KMS-11 (cell line): Measurements from ENCODE around the gene USP35.

ENCODE experiments used
- H2AFZ ChIP-seq: fragments of 200-600 bp; sonication (generic); 2 replicates; pipeline ENCODE4 v1.6.1; 2016; ENCODE audit warnings: antibody characterized with exemption, mixed run types, low read depth
- H3K27ac ChIP-seq: fragments of 200-600 bp; sonication (generic); 2 replicates; pipeline ENCODE4 v1.6.1; 2016; ENCODE audit warnings: mild to moderate bottlenecking, mixed run types
- H3K27me3 ChIP-seq: fragments of 200-600 bp; sonication (generic); 2 replicates; pipeline ENCODE4 v1.6.1; 2017; ENCODE audit warnings: mild to moderate bottlenecking, low read depth, mixed run types, moderate library complexity; ENCODE audit not compliant: insufficient read depth
- H3K36me3 ChIP-seq: fragments of 200-600 bp; sonication (generic); 2 replicates; pipeline ENCODE4 v1.6.1; 2017; ENCODE audit warnings: mild to moderate bottlenecking, mixed run types; ENCODE audit not compliant: insufficient read depth
- H3K4me1 ChIP-seq: fragments of 200-600 bp; sonication (generic); 2 replicates; pipeline ENCODE4 v1.6.1; 2016; ENCODE audit warnings: mild to moderate bottlenecking, low read depth, mixed run types; ENCODE audit not compliant: poor library complexity, severe bottlenecking
- H3K4me2 ChIP-seq: fragments of 200-600 bp; sonication (generic); 2 replicates; pipeline ENCODE4 v1.7.0; 2016; ENCODE audit warnings: mild to moderate bottlenecking, mixed run types
- H3K4me3 ChIP-seq: fragments of 200-600 bp; sonication (generic); IDR thresholded peaks from 2 replicates; pipeline ENCODE4 v1.6.1; 2017; ENCODE audit warnings: low read depth, low read length, mixed read lengths; ENCODE audit not compliant: insufficient read depth
- H3K79me2 ChIP-seq: fragments of 200-600 bp; sonication (generic); 2 replicates; pipeline ENCODE4 v1.6.1; 2016; ENCODE audit warnings: low read depth, mixed run types; ENCODE audit not compliant: insufficient read depth
- H3K9ac ChIP-seq: fragments of 200-600 bp; sonication (generic); 2 replicates; pipeline ENCODE4 v1.6.1; 2016; ENCODE audit warnings: mild to moderate bottlenecking, mixed run types
- H4K20me1 ChIP-seq: fragments of 200-600 bp; sonication (generic); 2 replicates; pipeline ENCODE4 v1.6.1; 2016; ENCODE audit warnings: mild to moderate bottlenecking, mixed run types; ENCODE audit not compliant: insufficient read depth
- CTCF ChIP-seq: fragments of 200-600 bp; sonication (generic); conservative IDR thresholded peaks from 2 replicates; pipeline ENCODE4 v1.6.1; 2017; ENCODE audit warnings: low read depth, mild to moderate bottlenecking, antibody characterized with exemption, low read length, moderate library complexity, mixed read lengths

USP35 gene

DNA sequence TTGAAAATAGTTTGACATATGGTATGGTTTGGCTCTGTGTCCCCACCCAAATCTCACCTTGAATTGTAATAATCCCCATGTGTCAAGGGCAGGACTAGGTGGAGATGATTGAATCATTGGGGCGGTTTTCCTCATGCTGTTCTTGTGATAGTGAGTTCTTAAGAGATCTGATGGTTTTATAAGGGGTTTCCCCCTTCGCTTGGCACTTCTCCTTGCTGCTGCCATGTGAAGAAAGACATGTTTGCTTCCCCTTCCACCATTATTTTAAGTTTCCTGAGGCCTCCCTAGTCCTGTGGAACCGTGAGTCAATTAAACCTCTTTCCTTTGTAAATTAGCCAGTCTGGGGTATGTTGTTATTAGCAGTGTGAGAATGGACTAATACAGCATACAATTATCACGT lies 8.0 kb upstream of the USP35 start:
- no peak overlapping the region for H3K27ac ChIP-seq
- no peaks in the 10 kb centered on the region for H3K4me1 ChIP-seq

GRCh38 chr11:78181185-78181584 lies 7.5 kb upstream of the USP35 start:
- Histone ChIP-seq H3K27me3 (no peaks in the 10 kb centered on the region), H3K79me2 (no peaks in the 10 kb centered on the region), H3K4me2 (no peak overlapping the region), H2AFZ (no peak overlapping the region), H3K36me3 (no peaks in the 10 kb centered on the region), H3K9ac (no peak overlapping the region), H3K4me3 (no peak overlapping the region), H3K4me1 (no peaks in the 10 kb centered on the region), H4K20me1 (no peaks in the 10 kb centered on the region), H3K27ac (no peak overlapping the region)
- TF ChIP-seq CTCF, result no peak

More for the DNA sequence above, 8.0 kb upstream of the USP35 start:
- no peaks in the 10 kb centered on the region for H3K79me2 ChIP-seq
- H2AFZ ChIP-seq, result no peak overlapping the region
- no peaks in the 10 kb centered on the region for H3K27me3 ChIP-seq
- TF ChIP-seq CTCF, result no peak
- H3K4me2 ChIP-seq, result no peak overlapping the region
- no peaks in the 10 kb centered on the region for H3K36me3 ChIP-seq
- no peak overlapping the region for H3K4me3 ChIP-seq
- no peaks in the 10 kb centered on the region for H4K20me1 ChIP-seq
- H3K9ac ChIP-seq, result no peak overlapping the region

DNA sequence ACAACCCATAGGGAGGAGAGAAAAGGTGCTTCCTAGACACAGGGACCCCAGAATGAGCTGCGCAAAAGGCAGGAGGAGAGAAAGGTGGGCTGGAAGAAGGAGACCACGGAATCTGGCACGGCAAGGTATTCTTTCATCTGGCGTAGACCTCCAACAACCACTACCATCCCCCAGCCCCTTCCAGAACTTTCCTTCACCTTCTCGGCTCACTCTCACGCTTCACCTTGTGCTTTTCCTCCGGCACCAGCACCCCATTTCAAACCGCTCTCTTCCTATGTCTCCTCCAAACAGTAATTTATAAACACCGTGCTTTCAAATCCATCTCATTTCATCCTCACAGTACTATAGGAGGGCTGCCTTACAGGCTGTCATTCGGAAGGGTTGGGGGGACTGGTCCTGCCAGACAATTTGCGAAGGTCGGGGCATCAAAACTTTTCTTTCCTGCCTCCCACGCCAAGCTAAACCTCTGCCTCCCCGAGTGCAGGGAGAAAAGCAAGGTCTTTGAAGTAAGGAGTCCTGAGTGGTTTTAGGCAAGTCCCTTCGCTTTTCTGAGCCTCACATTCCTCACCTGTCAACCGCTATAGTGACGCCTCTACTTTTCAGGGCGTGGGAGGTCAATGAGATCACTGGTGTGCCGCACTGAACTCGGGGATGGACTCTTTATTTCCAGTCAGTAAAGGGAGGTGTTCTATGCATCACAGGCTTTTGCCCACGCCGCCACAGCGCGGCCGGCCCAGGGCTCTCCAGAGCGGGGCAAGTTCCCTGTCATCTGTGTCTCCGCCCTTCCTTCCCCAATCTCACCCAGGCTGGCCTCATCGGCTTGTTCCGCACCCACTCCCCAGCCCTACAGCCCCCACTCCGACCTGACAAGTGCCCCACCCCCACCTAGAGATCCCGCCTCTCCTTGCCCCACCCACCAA lies 1.1 kb upstream of the USP35 start:
- Histone ChIP-seq H3K27ac (no peak overlapping the region), H2AFZ (peak overlapping the region; percentile 95)

GRCh38 chr11:78189174-78189724 lies 530 bp downstream of the USP35 start:
- H4K20me1 ChIP-seq, result no peaks in the 10 kb centered on the region
- TF ChIP-seq CTCF, result no peak
- no peak overlapping the region for H3K4me3 ChIP-seq
- no peaks in the 10 kb centered on the region for H3K79me2 ChIP-seq
- no peaks in the 10 kb centered on the region for H3K36me3 ChIP-seq
- peak overlapping the region; percentile 95 for H2AFZ ChIP-seq
- H3K4me2 ChIP-seq, result peak overlapping the region; percentile 83
- H3K4me1 ChIP-seq, result peaks cover 19% of the 10 kb centered on the region
- H3K27ac ChIP-seq, result no peak overlapping the region
- peak overlapping the region; percentile 47; the same call in 1 of the 2 replicates for H3K9ac ChIP-seq
- H3K27me3 ChIP-seq, result no peaks in the 10 kb centered on the region

More for the DNA sequence above, 1.1 kb upstream of the USP35 start:
- peak overlapping the region; percentile 77 for H3K4me3 ChIP-seq
- no peaks in the 10 kb centered on the region for H3K36me3 ChIP-seq
- TF ChIP-seq CTCF, result no peak
- H4K20me1 ChIP-seq, result no peaks in the 10 kb centered on the region
- H3K9ac ChIP-seq, result peak overlapping the region; percentile 25; the same call in 1 of the 2 replicates
- H3K4me1 ChIP-seq, result peaks cover 19% of the 10 kb centered on the region
- no peaks in the 10 kb centered on the region for H3K27me3 ChIP-seq
- peak overlapping the region; percentile 88 for H3K4me2 ChIP-seq
- no peaks in the 10 kb centered on the region for H3K79me2 ChIP-seq
